Measurements from ENCODE around the gene EFCAB12.
A peak's percentile ranks its signal among the peaks of the same experiment; 100 is the strongest.
"Not testable (repeated sequence)": the region's sequence is repeated elsewhere in the genome, so short reads cannot be mapped to it uniquely, and the experiment has no call there.

EFCAB12 gene

DNA sequence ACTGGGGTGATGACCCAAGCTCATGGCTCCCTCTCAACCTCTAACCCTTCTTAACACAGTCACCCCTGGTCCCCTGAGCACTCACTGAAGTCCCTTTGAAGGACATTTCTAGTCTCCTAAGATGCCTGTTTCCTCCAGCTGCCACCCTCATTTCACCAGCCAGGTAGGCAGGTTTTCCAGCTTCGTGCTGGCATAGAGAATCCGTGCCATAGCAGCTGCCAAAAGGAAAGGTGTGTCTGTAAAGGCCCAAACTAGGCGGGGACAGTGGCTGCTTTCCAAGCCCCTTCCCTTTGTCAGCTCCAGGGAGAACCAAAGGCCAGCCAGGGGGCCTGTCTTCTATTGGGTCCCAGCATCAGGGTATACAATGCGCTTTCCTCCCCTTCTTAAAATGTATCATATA, 36.9 kb downstream of the EFCAB12 start:
- DNase-seq: not testable (repeated sequence)

DNA sequence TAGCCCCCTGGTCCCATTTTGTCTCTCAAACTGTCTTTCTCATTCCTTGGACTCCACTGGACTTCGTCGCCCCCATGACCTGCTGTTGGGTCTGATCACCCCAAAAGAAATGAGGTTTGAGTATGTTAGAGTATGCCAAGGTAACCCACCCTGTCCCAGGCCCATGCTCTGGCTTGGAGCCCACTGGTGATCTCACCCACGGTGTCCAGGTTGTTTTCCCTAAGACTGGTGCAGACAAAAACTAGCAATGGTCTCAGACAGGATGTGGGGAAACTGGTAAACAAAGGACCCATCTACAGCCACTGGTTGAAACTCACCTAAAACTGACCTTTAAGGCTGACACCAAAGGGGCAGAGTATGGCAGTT, 38.9 kb downstream of the EFCAB12 start:
- DNase-seq: no peak

DNA sequence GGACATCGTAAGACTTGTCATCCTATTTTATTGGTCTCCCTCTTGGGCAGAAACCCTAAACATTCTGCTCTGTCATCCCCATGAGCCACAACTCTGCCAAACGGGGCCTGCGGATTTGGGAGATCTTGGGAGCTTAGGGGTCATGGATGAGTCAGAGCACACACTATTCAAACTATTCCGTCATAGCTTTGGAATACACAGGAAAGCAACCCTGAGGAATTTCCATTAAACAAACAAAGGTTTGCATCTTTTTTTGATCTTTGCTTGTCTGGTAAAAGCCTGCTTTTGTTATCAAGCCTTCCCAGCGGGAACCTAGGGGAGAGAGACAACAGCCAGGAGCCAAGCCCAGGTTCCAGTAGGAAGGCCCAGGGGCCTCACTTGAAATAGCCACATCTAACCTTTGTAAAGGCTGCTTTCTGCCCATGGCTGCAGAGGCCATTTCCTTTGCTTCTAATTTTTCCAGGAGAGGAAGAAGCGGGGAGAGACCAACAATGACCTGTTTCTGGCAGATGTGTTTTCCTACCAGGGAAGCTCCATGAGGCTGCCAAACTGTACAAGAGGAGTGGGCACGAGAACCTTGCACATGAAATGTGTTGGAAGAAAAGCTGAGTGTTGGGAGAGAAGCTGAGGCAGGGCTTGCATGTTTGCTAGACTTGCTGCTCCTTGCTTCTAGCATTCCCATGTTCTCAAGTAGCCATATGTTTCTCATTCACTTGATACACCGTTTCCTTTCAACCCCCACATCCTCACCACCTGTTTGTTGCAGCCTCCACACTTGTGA, 39.5 kb downstream of the EFCAB12 start:
- DNase-seq: not testable (repeated sequence)

DNA sequence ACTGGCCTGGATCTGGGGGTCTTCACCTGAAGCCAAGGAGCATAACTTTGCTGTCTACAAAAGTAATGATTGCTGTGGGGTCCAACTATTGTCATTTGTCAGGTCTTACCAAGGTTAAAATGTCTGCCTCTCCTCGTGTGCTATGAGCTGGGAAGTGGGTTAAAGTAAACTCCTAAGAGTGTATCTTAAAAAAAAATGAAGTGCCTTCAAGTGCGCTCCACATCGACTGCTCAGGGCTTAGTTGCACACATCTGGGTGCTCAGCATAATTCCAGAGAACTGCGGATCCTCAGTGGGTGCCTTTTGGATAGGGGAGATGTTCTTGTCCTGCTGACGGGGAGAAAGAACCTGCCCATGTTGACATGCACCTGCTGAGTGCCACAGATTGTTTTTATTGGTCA, 40.9 kb downstream of the EFCAB12 start:
- no peak for DNase-seq

DNA sequence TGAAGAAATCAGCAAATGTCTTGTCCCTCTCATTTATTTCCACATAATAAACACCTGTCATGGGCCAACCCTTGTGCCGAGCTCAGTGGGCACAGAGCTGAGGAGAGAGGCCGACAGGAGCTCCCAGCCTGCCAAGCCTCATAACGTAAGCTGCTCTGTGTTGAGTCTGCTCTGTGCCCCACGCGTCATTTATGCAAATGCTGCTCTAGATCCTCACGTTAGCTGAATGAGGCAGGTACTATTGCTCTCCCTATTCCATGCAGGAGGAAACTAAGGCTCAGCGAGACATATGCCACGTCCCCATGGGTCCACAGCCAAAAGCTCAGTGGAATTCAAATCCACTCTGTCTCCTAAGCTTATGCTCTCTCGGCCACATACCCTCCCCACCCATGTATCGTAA, 41.5 kb downstream of the EFCAB12 start:
- DNase-seq: no peak

DNA sequence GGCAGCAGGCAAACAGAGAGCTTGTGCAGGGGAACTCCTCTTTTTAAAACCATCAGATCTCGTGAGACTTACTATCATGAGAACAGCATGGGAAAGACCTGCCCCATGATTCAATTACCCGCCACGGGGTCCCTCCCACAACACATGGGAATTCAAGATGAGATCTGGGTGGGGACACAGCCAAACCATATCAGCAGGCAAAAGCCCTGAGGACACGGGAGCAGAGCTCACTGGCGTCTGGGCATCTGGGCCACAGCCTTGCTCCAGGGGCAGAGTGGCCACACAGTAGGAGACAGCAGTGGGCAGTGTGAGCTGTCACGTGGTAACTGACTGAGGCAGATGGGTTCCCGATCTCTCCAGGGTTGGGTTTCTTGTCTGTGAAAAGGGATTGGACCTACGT, 42.9 kb downstream of the EFCAB12 start:
- not testable (repeated sequence) for DNase-seq

DNA sequence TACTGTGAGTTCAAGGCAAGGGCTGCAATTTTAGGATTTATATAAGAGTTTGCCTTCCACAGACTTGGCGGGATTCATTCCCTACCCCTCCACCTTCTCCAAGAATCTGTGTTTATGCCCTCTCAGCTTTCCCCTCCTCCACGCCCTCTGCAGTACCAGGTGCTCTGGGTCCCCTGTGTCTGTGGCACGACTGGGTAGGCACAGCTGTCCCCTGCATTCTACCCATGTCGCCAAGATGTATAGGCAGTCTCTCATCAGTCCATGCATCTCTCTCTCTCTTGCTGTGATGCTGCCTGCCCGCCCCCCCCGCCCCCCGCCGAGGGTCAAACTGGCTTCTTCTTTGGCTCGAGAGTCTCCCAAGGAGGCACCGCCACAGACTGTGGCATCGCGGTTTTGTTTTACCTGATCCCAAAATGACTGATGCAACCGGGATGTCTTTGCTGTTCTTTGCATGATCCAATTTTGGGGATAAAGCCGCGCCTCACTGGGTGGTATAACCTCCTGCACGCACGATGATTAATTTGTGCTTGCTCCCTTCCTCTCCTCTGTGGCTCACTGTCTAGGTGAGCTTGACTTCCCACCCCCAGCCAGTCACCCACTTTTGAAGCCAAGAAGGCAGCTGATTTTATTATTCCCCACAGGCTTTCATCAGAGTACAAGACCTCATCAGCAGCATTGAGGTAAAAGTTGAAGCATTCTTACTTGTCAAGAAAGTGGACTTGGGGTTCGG, 43.7 kb downstream of the EFCAB12 start:
- no peak for DNase-seq

DNA sequence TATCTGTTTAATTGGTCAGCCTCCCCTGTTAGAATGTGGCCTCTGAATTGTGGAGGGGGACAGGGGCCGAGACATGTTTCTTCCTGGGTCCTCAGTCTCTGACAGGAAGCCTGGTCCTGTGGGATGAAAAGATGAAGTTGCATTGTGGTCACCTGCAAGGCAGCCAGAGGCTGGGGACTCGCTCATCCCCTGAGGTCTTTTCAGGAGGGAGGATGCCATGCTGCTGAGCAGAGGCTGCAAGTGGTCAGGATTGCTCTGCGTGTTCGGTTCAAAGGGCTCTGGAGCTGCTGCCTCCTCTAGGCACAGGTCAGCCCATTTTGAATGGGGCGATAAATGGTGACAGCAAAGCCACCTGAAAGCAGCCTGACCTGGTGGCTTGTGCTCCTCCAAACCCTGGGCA, 44.3 kb downstream of the EFCAB12 start:
- DNase-seq: not testable (repeated sequence)

DNA sequence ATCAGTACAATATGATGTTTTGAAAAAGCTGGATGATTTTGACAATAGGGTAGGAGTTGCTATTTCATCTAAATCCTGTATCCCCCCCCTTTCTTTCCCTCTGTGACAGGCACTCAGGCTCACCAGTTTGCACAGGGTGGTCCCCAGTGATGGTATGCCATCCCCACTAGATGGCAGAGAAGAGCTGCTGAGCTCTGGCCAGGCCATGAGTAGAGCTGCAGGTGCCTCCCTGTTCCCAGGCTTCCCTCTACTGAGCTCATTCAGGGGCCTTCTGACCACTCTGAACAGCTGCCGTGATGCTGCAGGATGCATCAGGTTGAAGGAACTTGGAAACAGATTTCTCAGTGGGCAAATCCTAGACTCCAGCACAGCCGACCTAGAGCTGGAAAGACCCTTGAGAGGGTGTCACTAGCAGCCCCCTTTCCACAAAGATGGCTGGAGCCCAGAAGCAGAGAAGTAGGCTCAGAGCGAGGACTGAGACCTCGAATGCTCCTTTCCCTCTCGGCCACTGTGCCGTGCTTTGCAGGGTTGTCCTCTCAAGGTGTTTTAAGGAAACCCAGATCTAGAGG, 45.1 kb downstream of the EFCAB12 start:
- DNase-seq: peak; percentile 81

DNA sequence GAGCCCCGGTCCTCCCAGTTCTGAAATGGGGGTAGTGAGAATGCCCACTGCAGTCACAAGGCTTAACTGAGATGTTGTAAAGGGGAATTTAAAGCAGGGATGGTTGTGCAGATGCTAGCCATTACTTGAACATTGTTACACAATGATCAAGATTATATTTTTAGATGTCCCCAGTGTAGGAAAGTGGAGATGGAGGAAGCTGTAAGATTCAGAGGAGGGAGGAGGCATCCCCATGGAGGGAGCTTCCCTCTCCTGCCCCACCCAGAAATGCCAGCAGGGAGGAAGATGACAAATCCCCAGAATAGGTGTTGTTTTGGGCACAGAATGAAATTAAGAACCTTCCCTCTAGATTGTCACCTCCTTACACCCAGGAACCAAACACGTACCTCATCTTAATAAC, 46.1 kb downstream of the EFCAB12 start:
- no peak for DNase-seq

DNA sequence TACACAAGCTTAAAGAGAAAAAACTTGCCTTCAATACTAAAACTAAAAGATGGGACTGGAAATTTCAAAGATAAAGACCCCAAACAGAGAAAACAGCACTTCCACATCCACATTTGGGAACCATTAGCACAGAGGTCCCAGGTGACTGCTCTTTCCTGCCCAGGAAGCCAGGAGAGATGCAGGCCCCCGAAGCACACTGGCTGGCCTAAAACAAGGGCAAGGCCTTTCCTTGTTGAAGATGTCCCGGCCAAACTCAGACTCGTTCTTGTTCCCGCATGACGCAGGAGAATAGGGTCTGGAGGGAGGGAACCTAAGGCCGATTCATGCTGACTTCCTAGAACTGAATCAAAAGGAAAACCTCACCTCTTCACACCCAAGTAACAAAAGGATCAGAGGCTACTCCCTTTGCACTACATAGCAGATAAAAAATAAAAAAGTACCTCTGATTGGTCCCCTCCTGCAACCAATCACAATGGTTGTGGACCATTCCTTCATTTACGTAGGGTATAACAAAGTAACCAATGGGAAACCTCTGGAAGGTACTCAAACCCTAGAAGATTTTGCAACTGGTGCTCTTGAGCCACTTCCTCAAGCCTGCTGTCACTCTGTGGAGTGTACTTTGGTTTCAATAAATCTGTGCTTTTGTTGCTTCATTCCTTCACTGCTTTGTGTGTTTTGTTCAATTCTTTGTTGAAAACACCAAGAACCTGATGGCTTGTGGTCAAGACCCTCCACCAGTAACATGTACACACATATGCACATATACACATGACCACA, 48.7 kb downstream of the EFCAB12 start:
- no peak for DNase-seq

DNA sequence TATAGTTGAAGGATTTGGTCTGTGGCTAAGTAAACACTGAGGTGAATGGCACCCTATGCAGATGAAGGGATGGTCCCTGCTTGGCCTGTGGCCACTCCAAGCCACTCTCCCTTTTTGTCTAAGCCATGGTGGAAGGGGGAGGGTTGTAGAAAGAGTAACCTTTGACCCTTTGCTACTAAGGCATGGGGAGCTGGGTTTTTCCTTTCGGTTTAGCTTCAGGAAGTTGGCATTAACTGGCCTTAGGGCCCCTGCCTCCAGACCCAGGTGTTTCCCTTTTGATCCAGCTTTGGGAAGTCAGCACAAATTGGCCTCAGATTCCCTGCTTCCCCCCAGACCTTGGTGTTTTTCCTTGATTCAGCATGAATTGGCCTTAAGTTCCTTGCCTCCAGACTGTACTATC, 49.5 kb downstream of the EFCAB12 start:
- no peak for DNase-seq

DNA sequence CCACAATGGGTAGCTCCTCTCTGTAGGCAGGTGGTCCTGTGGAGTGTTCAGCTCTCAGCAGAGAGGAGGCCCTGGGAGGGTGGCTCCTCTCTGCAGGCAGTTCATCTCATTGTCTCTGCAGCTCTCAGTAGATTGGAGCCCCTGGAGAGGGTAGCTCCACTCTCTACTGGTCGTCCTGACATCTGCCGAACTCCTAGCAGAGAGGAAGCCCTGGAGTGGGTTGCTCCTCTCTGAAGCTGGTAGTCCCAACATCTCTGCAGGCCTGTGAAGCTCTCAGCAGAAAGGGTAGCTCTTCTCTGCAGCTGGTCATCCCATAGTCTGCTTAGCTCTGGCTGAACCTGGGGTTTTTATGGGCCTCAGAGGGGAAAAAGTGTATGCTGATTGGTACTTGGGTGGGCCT, 50.8 kb downstream of the EFCAB12 start:
- no peak for DNase-seq

DNA sequence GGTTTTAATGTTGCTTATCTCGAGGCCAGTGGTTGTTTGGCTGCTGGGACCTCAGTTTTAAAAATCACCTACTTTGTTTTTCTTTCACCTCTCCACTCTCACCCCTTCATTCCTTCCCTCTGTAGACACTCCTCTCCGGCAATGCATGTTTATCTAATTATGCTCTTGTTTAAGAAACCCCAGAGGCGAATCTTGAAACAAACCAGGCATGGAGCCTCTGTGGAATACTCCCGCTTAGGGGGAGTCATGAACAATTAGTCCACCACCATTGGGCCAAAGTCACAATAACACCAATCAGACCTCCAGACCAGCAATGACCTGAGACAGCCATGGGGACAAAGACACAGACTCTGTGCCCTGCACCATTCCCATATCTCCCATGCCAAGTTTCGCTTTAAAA, 53.3 kb downstream of the EFCAB12 start:
- no peak for DNase-seq

DNA sequence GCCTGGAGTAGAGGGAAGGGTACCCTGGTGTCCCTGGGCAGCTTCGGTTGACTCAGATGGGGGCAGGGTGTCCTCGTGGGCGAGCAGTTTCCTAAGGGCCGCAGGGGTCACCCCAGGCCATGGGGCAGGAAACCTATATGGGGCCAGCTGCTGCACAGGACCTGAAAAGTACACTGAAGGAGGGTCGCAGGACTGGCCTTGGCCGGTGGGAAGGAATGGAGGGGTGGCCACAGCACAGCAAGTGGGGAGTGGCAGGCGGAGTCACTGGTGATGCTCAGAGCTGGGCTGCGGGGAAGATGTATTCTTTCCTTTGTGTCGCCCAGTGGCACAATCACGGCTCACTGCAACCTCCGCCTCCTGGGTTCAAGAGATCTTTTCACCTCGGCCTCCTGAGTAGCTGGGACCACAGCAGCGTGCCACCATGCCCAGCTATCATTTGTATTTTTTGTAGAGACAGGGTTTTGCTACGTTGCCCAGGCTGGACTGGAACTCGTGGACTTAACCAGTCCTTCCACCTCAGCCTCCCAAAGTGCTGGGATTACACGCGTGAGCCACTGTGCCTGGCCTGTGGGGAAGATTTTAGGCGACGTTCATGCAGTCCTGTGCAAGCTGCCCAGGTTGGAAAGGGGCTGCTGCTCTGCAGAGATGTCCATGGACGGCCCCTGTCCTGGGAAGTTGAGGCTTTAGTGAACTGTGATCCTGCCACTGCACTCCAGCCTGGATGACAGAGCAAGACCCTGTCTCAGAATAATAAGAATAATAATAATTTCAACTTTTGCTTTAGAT, 57.2 kb downstream of the EFCAB12 start:
- DNase-seq: peak; percentile 7

DNA sequence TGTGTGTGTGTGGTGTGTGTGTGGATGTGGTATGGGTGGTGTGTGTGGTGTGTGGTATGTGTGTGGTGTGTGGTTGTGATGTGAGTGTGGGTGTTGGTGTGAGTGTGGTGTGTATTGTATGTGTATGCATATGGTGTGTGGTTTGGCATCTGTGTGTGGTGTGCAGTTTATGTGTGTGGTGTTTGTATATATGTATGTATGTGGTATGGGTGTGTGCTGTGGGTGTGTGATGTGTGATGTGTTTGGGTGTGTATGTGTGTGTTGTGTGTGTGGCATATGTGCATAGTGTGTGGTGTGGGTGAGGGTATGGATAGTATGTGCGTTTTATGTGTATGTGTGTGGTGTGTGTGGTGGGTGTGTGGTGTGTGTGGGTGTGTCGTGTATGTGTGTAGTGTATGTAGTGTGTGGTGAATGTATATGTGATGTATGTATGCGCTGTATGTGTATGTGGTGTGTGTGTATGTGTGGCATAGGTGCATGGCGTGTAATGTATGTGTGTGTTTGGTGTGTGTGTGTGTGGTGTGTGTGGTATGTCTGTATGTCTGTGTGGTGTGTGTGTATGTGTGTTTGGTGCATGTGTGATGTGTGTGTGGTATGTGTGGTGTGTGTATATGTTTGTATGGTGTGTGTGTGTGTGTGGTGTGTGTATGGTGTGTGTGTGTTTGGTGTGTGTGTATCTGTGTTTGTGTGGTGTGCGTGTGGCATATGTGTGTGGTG, 58.0 kb downstream of the EFCAB12 start:
- no peak for DNase-seq

DNA sequence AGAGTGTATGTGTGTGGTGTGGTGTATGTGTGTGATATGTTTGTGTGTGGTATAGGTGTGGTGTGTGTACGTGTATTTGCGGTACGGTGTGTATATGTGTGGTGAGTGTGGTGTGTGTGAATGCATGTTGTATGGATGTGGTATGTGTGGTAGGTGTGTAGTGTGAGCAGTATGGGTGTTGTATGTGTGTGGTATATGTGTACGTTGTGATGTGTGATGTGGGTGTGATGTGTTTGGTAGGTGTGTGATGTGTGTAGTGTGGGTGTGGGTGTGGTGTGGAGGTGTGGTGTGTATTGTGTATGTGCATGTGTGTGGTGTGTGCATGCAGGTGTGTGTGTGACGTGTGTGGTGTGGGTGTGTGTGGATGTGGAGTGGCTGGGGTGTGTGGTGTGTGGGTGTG, 58.7 kb downstream of the EFCAB12 start:
- DNase-seq: no peak

DNA sequence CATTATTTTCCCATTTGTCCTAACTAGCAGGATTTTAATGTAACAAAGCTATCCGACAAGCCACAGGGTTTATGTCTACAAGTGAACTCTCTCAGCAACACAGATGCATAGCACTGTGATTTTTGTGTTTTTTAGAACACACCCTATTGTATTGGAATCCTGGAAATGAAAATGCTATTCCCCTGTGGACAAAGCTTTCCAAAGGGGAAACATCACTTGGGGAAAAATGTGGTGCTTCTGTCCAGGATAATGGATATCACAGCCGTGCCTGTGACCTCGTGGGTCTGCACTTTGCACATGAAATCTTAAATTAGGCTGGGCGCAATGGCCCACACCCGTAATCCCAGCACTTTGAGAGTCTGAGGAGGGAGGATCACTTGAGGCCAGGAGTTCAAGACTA, 60.6 kb downstream of the EFCAB12 start:
- no peak for DNase-seq

DNA sequence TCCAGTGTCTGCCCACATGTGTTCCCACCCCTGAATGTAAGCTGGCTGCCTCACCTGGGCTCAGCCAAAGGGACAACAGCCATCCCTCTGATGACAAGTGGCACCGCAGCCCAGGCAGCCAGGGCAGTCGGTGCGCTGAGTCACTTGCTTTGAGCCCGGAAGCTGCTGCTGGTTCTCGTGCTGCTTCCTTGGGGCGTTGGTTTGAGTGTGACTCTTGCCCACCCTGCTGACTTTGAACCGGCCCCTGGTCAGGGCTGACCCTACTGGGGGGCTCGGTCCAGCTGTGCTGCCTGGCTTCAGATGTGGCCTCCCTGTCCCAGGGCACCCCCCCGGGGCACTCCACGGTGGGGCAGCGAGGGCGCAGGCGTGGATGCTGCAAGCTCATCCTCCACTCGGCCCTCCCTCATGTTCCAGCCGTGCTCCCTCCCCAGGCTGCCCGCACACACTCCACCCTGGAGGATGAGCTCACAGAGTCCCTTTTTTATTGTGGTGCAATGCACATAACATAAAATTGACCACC, 62.1 kb downstream of the EFCAB12 start:
- DNase-seq: no peak

DNA sequence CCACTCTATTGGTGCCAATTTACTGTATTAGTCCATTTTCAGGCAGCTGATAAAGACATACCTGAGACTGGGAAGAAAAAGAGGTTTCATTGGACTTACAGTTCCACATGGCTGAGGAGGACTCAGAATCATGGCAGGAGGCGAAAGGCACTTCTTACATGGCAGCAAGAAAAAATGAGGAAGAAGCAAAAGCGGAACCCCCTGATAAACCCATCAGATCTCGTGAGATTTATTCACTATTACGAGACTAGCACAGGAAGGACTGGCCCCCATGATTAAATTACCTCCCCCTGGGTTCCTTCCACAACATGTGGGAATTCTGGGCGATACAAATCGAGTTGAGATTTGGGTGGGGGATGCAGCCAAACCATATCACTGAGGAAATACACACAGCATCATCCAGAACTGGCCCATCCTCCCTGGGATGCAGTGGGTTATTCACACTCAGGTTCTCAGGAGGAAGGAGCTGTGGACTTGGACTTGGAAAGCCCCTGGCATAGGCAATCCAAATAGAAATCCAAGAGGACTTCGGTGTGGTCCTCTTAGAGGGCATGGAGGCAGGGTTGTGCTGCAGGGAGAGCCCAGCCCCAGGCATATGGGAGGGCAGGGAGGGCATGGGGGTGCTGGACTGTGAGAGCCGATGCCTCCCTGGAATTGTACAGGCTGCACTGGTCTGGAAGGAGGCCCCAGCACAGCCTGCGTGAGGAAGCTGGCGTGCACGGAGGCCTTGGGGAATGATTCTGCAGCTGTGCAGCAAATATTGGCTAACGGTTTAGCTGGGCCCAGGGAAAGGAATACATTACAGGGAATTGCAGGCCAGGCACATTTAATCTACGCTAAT, 62.9 kb downstream of the EFCAB12 start:
- DNase-seq: no peak

DNA sequence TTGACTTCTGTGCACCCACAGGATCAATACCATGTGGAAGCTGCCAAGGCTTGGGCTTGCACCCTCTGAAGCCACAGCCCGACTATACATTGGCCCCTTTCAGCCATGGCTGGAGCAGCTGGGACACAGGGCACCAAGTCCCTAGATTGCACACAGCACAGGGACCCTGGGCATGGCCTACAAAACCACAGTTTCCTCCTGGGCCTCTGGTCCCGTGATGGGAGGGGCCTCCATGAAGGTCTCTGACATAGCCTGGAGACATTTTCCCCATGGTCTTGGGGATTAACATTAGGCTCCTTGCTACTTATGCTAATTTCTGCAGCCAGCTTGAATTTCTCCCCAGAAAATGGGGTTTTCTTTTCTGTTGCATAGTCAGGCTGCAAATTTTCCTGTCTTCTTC, 63.6 kb downstream of the EFCAB12 start:
- not testable (repeated sequence) for DNase-seq

All from DMS53 (cell line).